HPDE6-E6E7 (cell line): ENCODE results near the gene UMODL1.

Experiments used
- DNase-seq: peaks from one replicate; pipeline ENCODE4 v3.0.0; 2011; ENCODE audit warnings: missing footprints; ENCODE audit errors: extremely low spot score

UMODL1 gene

GRCh38 chr21:42149656-42150473, 78.7 kb downstream of the UMODL1 start:
- DNase-seq, result no peak

GRCh38 chr21:42150474-42151085, 79.5 kb downstream of the UMODL1 start:
- DNase-seq, result no peak

GRCh38 chr21:42151148-42151947, 80.2 kb downstream of the UMODL1 start:
- DNase-seq, result no peak

- DNase-seq, result no peak
These were observed 80.8 kb downstream of the UMODL1 start for GRCh38 chr21:42151948-42152220.

GRCh38 chr21:42153046-42153686, 82.0 kb downstream of the UMODL1 start:
- no peak for DNase-seq

- DNase-seq, result no peak
These were observed 82.6 kb downstream of the UMODL1 start for GRCh38 chr21:42153746-42154145.

GRCh38 chr21:42154237-42155044, 83.3 kb downstream of the UMODL1 start:
- no peak for DNase-seq

- DNase-seq, result no peak
These were observed 84.1 kb downstream of the UMODL1 start for GRCh38 chr21:42155045-42155855.

GRCh38 chr21:42156690-42157605, 85.8 kb downstream of the UMODL1 start:
- DNase-seq, result no peak

- no peak for DNase-seq
These were observed 86.6 kb downstream of the UMODL1 start for GRCh38 chr21:42157606-42158310.

GRCh38 chr21:42158846-42159245, 87.7 kb downstream of the UMODL1 start:
- DNase-seq, result no peak

GRCh38 chr21:42159560-42160110, 88.5 kb downstream of the UMODL1 start:
- DNase-seq, result no peak

GRCh38 chr21:42160111-42160721, 89.1 kb downstream of the UMODL1 start:
- DNase-seq, result no peak

GRCh38 chr21:42160765-42161164, 89.6 kb downstream of the UMODL1 start:
- no peak for DNase-seq

GRCh38 chr21:42161401-42161955, 90.4 kb downstream of the UMODL1 start:
- DNase-seq, result no peak

GRCh38 chr21:42161956-42162681, 91.0 kb downstream of the UMODL1 start:
- DNase-seq, result no peak
